Activated CD8-positive, alpha-beta memory T cell treated with anti-CD3 and anti-CD28 coated beads for 36 hours (primary cell): ENCODE data around the gene LOXL3. TPM values are rescaled to one million over a fixed set of nuclear protein-coding genes. Genes with fewer than 3 reads are reported as not detected.
"Not testable (repeated sequence)": the region's sequence is repeated elsewhere in the genome, so short reads cannot be mapped to it uniquely, and the experiment has no call there.

Experiments
- CTCF ChIA-PET: fragments of 350-600 bp; sonication (Branson Sonifier 250); formaldehyde crosslinking; loops from one replicate; lab custom pipeline; 2021; ENCODE audit warnings: antibody characterized with exemption; lab: Charles Lee
- POLR2A ChIA-PET: fragments of 350-600 bp; sonication (Branson Sonifier 250); formaldehyde crosslinking; loops from one replicate; lab custom pipeline; 2021; ENCODE audit warnings: antibody characterized with exemption; lab: Charles Lee
- total RNA-seq, 2 experiments: library from RNA; stranded (reverse); gene quantifications; one replicate each; pipeline ENCODE4 v1.2.3, GENCODE V29; 2021

Gene LOXL3
- total RNA-seq, 2 experiments from 2014 or later = 1.4 to 1.6 TPM

DNA sequence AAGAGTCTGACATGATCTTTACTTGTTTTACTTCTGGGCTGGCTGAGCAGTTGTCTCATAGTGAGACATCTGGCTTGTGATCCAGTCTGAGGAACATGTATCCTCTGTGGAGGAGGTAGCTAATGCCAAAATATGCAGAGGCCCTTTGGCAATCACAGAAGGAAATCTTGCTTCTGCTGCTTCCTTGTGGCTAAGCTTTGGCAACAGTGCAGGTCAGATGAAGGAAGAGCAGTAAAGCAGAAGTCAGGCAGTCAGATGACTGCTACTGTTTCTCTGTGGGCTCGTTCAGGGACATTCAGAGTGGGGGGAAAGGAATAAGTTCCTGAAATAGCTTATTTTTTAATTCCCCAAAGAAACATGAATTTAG is 23.1 kb upstream of the LOXL3 start:
- ChIA-PET POLR2A (no interaction called here), CTCF (interaction anchor here (0.8 kb wide), 1 partner anchor 51 kb away, joined by 3 read pairs; the partner anchor contains the start of gene DQX1)

DNA sequence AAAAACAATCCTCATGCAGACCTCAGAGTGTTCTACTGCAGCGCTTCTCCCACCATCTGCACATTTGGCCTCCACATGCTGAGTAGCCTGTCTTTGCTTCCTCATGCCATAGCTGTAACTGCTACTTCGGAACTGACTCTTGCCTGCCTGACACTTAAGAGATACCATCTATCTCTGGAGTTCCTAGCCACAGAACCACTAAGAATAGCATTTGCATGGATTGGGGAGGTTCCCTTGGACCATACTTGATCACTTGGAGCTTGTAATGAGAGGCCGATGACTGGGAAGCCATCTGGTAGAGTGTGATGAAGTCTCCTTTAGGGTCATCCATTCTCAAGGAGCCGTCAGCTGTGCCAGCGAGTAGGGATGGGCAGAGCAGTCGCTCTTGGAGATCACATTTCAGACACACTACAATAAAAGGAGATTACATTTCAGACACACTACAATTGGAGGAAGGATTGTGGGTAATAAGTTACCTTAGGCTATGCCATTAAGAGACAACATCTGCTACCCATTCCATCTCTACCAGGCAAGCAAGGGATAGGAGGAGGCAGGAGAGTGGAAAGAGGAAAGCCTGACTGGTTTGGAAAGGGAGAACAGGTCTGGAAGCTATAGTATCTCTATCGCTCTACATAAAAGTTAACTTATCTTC is 22.6 kb upstream of the LOXL3 start:
- CTCF ChIA-PET = interaction anchor here (2.9 kb wide), 1 partner anchor 13 kb away, joined by 6 read pairs; no protein-coding TSS in a partner anchor
- POLR2A ChIA-PET = no interaction called here

- POLR2A ChIA-PET = interaction anchor here (0.7 kb wide), 1 partner anchor 46 kb away, joined by 3 read pairs; no protein-coding TSS in a partner anchor
- CTCF ChIA-PET = interaction anchor here (0.6 to 2.9 kb wide), 4 partner anchors 9 to 93 kb away, joined by 3 to 6 read pairs (median 3); partner anchors contain the start of genes CCDC142, LBX2 and TTC31
Measured at GRCh38 chr2:74575320-74575719, 21.6 kb upstream of the LOXL3 start.

DNA sequence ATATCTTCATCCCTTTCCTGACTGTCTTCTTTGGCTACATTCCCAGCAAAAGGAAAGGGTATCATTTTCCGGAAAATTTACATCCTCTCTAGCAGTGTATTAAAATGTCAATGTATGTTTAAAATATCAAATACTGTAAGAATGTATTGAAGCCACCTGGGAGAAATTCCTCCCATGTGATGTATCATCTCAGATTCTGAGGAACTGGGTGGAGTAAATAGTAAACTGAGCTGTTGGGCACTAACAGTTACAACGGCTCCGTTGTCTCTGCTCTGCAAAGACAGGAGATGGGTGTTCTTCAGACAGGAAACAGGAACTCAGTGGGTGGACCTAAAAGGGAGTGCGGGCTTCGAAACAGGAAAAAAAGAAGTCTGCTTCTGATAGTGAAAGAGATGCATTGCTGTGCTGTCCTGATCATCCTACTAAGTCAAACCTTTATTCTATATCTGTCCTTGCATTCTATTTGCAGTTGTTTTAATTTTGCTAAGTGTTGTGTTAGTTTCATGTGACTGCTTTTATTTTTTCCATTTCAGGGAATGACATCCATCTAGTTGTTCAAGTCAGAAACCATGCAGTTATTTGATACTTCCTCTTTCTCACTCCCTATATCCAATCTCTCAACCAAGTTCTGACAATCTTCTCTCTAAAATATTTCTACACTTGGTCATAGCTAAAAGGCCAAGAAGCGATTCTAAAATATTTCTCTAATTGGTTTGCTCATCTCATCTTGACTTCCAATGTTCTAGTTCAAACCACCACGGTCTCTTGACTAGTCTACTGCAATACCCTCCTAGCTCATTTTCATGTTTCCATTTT is 20.2 kb upstream of the LOXL3 start:
- POLR2A ChIA-PET = no interaction called here

DNA sequence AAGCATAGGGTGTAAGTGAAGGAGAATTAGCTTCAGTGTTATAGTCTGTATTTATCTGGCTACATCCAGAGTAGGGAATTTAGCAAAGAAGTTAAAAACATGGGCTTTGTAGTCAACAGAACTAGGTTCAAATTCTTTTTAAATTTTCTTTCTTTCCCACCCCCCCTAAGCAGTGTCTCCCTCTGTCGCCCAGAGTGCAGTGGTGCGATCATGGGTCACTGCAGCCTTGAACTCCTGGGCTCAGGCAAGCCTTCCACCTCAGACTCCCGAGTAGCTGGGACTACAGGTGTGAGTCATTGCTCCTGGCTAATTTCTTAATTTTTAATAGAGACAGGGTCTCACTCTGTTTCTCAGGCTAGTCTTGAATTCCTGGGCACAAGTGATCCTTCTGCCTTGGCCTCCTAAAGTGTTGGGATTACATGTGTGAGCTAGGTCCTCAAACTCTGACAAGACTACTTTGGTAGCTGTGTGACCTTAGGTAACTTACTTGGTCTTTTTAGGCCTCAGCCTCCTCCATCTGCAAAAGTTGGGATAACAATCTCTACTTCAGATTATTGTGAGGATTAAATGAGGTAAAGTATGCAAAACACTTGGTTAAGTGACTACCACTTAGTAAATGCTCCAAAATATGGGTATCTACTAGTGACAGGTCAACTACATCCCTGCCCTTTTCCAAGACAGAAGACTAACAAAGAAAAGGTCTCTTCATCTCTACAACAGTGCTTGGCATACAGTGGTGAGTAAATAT is 18.6 kb upstream of the LOXL3 start:
- ChIA-PET POLR2A (no interaction called here), CTCF (interaction anchor here (0.7 kb wide), 1 partner anchor 12 kb away, joined by 3 read pairs; no protein-coding TSS in a partner anchor)

More for the DNA sequence above, 20.2 kb upstream of the LOXL3 start:
- CTCF ChIA-PET = interaction anchor here (1.1 to 2.9 kb wide), 3 partner anchors 15 to 91 kb away, joined by 3 to 6 read pairs (median 3); partner anchors contain the start of genes AUP1, CCDC142, HTRA2 and TTC31

DNA sequence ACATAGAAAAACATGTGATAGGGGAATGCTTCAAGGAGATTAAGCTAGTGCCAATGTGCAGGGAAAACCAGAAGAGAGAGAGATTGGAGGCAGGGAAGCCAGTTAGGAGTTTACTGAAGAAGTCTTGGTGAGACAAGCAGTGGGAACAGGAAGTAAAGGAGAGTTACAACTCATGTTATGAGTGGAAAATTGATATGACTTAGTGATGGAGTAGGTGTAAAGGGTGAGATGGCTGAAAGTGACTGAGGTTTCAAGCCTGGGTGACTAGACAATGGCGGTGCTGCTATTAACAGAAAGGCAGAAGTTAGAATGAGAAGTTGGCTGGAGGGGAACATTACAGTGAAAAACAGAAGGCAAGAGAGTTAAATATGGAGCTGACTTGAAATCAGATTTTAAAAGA is 17.3 kb upstream of the LOXL3 start:
- CTCF ChIA-PET = interaction anchor here (0.7 to 1.3 kb wide), 2 partner anchors 14 to 88 kb away, joined by 3 to 4 read pairs; partner anchors contain the start of genes CCDC142 and TTC31
- POLR2A ChIA-PET = interaction anchor here (0.7 kb wide), 1 partner anchor 20 kb away, joined by 3 read pairs; no protein-coding TSS in a partner anchor

GRCh38 chr2:74569686-74570085 is 15.9 kb upstream of the LOXL3 start:
- POLR2A ChIA-PET = interaction anchor here (1.2 kb wide), 1 partner anchor 15 kb away, joined by 3 read pairs; no protein-coding TSS in a partner anchor
- CTCF ChIA-PET = no interaction called here

DNA sequence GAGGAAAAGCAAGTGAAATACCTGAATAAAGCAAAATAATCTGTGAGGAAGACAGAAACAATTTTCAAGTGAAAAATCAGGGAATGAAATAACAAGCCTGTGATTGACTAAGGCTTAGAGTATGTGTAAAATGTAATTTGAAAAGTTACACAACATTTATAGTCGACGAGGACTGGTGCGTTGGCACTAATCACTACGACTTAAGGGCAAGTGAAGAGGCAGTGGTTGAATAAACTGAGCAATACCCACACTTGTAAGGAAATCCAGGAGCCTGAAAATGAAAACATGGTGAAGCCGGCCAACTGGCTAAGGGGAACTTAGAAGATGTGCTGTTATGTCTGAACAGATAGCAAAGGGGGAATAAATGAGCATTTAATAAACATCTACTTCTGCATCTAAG is 14.1 kb upstream of the LOXL3 start:
- ChIA-PET POLR2A (interaction anchor here (1.6 kb wide), 1 partner anchor 14 kb away, joined by 5 read pairs; the partner anchor contains the start of gene LOXL3), CTCF (interaction anchor here (1.0 kb wide), 1 partner anchor 20 kb away, joined by 3 read pairs; no protein-coding TSS in a partner anchor)

- CTCF ChIA-PET = interaction anchor here (0.9 to 1.4 kb wide), 3 partner anchors 8 to 84 kb away, joined by 3 to 5 read pairs (median 3); partner anchors contain the start of genes CCDC142 and TTC31
- POLR2A ChIA-PET = interaction anchor here (0.6 kb wide), 1 partner anchor 29 kb away, joined by 3 read pairs; no protein-coding TSS in a partner anchor
Measured at GRCh38 chr2:74566754-74567085, 13.0 kb upstream of the LOXL3 start.

GRCh38 chr2:74566076-74566753 is 12.5 kb upstream of the LOXL3 start:
- CTCF ChIA-PET = interaction anchor here (0.7 to 1.4 kb wide), 3 partner anchors 8 to 84 kb away, joined by 3 to 5 read pairs (median 3); partner anchors contain the start of genes CCDC142 and TTC31
- POLR2A ChIA-PET = interaction anchor here (0.6 kb wide), 1 partner anchor 28 kb away, joined by 3 read pairs; no protein-coding TSS in a partner anchor

GRCh38 chr2:74564222-74564621 is 10.5 kb upstream of the LOXL3 start:
- ChIA-PET CTCF (no interaction called here), POLR2A (no interaction called here)

DNA sequence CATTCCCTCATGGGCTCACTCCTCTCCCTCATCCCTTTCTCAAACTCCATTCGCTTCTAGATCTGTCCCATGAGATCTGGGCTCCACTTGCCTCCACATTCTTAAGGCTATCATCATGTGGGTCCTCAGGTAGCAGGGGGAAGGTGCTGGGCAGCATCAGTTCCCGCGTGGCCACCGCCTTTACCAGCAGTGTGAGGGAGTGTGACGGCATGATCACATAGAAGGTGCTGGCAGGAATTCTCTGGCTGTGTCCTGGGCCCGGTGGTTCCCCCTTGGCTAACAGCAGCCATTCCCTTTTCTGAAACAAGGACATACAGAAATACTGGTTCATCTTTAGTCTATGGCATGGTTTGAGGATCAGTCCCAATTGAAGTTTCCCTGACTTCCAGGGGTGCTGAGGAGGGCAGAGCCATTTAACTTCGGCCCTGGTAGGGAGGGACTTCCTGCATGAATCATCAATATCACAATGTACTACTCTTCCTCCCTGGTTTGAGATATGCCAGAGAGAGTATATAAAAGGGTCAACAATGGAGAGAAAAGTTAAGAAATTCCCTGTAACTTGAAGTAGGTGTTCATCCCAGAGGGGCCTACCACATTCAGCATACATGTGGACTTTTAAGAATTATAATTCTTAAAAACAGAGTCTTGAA is 8.5 kb upstream of the LOXL3 start:
- CTCF ChIA-PET = no interaction called here
- POLR2A ChIA-PET = no interaction called here

DNA sequence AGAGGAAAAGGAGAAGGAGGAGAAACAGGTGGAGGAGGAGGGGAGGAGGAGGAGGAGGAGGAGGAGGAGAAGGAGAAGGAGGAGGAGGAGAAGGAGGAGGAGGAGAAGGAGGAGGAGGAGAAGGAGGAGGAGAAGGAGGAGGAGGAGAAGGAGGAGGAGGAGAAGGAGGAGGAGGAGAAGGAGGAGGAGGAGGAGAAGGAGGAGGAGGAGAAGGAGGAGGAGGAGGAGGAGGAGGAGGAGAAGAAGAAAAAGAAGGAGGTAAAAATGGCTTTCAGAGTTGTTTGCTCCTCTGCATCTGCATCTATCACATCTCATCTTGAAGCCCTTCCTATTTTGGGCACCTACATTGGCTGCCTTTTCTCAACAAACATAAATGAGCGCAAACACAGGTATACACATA is 7.3 kb upstream of the LOXL3 start:
- POLR2A ChIA-PET, CTCF ChIA-PET: not testable (repeated sequence)

DNA sequence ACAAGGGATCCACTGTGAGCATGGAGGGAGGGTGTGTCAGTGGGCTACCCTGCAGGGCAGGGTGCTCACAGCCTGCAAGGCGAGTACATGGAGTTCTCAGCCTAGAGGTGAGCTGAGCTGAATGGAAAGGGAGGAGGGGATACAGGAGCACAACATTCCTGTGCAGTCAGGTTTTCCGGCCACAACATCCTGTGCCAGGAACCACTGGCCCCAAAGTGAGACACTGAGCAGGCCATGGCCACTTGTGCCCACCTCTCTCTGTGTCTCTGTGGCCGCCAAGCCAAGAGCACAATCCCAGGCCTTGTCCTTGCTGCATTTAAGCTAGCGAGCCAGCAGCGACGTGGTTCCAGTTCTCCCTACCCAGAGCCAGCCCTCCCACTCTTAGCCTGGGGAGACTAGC is 6.8 kb upstream of the LOXL3 start:
- CTCF ChIA-PET = no interaction called here
- POLR2A ChIA-PET = no interaction called here

GRCh38 chr2:74559912-74560311 is 6.2 kb upstream of the LOXL3 start:
- ChIA-PET CTCF (no interaction called here), POLR2A (no interaction called here)

DNA sequence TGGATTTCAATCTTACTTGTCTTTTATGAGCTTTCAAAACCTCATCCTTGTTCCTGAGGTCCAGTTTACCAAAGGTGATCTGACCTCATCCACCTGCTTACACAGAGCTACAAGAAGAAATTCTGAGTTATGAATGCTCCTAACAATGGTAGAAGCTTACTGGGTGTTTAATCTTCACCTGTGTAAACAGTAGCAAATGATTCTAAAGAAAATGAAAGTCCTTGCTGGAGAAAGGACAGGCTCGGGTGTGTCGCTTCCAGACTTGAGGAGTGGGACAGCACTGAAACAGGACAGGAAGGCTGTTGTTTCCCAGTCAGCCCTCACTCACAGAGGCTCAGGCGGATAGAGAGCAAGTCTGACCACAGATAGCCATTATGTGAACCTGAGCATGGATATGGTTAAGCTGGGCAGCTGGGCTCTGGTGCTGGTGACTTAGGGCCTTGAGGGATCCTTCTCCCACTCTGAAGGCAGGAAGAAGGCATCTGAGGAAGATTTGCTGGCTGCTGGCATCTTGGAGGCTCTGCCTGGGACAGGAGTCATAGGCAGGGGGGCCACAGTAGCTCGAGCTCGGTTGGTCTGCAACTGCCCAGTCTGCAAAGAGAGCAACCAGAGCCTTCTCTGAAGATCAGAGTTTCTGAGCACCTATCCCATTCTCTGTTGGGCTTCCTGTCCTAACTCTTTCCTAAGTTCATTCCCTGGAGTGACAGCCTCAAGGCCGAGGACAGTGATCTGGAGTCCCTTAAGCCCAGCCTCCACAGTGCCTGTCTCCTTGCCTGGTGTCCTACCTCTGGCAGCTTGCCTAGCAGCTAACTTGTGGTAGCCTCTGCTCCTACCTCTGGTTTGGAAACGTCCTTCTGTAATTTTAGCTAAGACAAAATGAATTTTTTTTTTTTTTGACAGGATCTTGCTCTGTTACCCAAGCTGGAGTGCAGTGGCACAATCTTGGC is 4.8 kb upstream of the LOXL3 start:
- ChIA-PET CTCF (interaction anchor here (1.3 to 1.5 kb wide), 3 partner anchors 8 to 27 kb away, joined by 3 to 5 read pairs (median 4); no protein-coding TSS in a partner anchor), POLR2A (no interaction called here)
